Measurements from ENCODE around the gene GOLGA8S.
"Not testable (repeated sequence)": the region's sequence is repeated elsewhere in the genome, so short reads cannot be mapped to it uniquely, and the experiment has no call there.

Gene GOLGA8S, protein sequence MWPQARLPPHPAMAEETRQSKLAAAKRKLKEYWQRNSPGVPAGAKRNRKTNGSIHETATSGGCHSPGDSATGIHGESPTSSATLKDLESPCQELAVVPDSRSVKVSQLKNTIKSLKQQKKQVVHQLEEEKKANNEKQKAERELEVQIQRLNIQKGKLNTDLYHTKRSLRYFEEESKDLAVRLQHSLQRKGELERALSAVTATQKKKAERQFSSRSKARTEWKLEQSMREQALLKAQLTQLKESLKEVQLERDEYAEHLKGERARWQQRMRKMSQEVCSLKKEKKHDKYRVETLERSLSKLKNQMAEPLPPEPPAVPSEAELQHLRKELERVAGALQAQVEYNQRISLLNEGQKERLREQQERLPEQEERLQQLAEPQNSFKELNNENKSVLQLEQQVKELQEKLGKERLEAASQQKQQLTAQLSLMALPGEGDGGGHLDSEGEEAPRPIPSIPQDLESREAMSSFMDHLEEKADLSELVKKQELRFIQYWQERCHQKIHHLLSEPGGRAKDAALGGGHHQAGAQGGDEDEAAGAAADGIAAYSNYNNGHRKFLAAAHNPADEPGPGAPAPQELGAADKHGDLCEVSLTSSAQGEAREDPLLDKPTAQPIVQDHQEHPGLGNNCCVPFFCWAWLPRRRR

DNA sequence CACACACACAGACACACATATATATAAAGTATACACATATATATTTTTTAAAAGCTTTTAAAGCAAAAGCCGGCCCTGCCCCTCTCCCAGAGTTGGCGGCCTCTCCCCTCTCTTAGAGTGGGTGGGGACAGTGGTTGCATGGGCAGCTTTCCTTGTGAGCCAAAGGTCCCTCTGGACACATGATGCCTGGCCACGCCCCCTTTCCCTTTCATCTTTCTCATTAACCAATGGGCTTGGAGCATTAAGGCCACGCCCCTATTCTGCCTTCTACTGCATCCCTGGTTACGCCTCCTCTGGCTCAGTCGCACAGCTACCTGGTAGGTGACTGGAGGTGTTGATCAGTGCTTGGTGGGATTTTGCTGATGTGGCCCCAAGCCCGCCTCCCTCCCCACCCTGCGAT is at the start of gene GOLGA8S:
GOLGA8S (plus strand) TSS at position 301 of the 400 bp plus-strand sequence; CDS start at position 363, 62 bp downstream.
- DNase-seq (ENCODE audit: low read depth in 4 of 4, low spot score in 1 of 4), result not testable (repeated sequence)

DNA sequence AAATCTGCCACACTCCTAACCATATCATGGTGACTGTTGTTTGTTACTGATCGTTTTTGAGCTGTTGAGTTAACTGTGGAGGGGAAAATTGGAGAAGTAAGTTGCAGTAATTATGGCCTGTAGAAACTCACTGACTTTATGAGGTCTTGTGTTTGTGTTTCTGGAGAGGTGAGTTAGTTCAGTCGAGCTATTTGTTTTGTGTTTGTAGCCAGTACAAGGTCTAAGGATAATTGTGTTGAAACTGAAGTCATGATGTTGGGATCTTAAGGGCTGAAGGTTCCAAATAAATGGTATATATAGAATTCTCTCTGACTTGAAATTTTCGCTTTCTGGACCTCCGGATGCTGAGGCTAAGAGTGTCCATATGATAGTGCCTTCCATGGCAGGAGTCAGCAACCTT is 49.7 kb upstream of the GOLGA8S start:
- DNase-seq (ENCODE audit: low read depth in 4 of 4, low spot score in 1 of 4), result not testable (repeated sequence)

DNA sequence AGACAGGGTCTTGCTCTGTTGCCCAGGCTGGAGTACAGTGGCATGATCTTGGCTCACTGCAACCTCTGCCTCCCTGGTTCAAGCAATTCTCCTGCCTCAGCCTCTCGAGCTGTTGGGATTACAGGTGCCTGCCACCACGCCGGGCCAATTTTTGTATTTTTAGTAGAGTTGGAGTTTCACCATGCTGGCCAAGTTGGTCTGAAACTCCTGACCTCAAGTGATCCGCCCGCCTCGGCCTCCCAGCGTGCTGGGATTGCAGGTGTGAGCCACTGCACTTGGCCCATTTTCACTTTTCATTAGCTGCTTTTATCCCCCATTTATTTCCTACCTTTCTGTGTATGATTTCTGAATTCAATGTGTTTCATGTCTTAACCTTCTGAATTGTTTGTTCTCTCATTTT is 48.6 kb upstream of the GOLGA8S start:
- DNase-seq (ENCODE audit: low read depth in 4 of 4, low spot score in 1 of 4), result not testable (repeated sequence)

DNA sequence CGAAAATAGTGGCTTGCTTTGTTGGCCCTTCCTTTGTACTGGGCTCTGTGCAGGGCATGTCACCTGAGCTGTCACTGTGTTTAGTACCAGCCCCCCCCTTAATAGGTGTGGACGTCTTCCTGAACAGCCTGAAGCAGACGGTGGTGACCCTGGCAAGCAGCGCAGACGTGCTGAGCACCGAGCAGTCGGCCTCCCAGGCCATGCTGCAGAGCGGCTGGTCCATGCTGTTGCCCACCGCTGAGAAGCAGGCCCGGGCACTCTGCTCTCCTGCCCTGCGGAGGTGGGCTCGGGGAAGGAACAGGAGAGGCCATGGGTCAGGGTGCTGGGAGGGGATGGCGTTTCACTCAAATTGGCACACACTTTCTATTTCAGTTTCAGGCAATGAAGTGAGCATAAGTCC is 43.3 kb upstream of the GOLGA8S start:
- not testable (repeated sequence) for DNase-seq (ENCODE audit: low read depth in 4 of 4, low spot score in 1 of 4)

DNA sequence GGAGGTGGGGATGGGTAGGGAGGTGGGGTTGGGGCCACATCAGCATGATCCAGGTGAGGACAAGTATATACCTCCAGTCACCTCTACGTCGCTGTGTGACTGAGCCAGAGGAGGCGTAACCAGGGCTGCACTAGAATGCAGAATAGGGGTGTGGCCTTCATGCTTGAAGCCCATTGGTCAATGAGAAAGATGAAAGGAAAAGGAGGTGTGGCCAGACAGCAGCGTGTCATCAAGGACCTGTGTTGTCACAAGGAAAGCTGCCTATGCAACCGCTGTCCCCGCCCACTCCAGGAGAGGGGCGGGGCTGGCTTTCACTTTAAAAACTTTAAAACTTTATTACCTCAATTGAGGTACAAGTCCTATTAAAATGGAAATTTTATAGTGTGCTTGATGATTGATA is 20.5 kb upstream of the GOLGA8S start, which contains the start of gene GOLGA6L26:
GOLGA6L26 (minus strand) TSS at position 101 of the 400 bp plus-strand sequence; CDS start at position 40, 61 bp downstream.
- not testable (repeated sequence) for DNase-seq (ENCODE audit: low read depth in 4 of 4, low spot score in 1 of 4)

DNA sequence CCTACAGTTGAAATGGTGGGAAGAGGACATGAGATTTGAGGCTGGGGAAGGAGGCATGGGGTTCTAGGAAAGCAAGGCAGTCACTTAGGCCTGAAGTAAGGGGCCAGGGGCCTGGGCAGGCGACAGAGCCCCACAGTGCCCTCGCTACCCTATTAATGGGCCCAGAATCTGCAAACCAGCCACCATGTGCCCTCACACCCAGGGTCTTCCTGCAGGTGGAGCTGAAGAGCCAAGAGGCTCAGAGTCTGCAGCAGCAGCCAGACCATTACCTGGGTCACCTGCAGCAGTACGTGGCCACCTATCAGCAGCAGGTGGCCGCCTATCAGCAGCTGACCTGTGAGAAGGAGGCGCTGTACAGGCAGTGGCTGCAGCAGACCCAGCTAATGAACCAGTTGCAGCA is 8.1 kb downstream of the GOLGA8S start:
- not testable (repeated sequence) for DNase-seq (ENCODE audit: low read depth in 4 of 4, low spot score in 1 of 4)

DNA sequence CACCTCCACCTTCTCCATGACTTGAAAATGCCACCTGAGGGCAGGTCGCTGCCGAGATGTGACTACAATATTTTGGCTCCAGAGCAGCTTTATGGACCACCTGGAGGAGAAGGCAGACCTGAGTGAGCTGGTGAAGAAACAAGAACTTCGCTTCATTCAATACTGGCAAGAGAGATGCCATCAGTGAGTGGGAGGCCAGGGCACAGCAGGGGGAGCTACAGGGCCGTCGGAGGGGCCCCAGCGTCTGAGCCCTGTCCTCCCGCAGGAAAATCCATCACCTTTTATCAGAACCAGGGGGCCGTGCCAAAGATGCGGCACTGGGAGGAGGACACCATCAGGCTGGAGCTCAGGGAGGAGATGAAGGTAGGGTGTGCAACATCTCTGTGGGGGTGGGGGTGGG is 9.7 kb downstream of the GOLGA8S start:
- not testable (repeated sequence) for DNase-seq (ENCODE audit: low read depth in 4 of 4, low spot score in 1 of 4)

DNA sequence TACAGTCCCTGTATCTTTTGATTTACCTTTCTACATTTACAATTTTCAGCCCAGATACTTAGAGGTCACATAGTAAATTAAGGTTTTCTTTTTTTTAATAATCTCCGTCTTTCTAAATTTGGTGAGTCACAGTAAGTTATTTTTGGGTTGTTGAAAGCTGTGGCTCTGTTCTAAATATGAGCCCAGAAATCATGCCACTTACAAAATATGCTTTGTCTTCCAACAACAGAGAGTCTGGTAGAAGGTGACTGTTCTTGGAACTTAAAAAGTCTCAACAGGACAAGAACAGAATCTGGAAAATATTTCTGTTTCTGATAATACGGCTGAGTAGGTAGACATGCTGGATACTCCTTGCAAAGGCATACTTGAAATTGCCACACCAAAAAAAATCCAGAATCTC is 16.0 kb downstream of the GOLGA8S start:
- DNase-seq (ENCODE audit: low read depth in 4 of 4, low spot score in 1 of 4), result no peak

DNA sequence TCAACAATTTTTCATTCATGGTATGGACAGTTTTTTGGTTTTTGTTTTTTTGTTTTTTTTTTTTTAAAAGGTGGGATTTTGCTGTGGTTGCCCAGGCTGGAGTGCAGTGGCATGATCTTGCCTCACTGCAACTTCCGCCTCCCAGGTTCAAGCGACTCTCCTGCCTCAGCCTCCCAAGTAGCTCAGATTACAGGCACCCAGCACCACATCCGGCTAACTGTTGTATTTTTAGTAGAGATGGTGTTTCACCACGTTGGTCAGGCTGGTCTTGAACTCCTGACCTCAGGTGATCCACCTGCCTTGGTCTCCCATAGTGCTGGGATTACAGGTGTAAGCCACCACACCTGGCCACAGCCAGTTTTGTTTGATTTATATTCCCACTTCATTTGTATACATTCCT is 16.6 kb downstream of the GOLGA8S start:
- DNase-seq (ENCODE audit: low read depth in 4 of 4, low spot score in 1 of 4), result not testable (repeated sequence)

DNA sequence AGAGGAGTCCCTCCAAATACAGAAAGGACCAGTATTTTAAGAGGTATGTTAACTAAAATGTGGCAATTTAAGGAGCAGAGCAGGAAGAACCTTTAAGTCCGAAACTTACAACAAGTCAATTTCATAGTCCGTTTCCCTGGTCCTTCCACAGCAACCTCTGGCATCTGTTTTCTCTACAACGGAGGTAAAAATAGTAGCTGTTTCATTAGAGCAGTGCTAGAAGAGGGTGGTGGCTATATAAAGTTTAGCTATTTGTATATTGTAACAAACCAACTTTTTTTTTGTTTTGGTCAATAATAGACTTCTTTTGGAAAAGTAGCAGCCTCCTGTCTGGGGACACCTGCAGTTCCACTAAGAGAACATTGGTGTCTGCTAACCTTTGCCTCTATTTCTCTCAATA is 17.3 kb downstream of the GOLGA8S start:
- DNase-seq (ENCODE audit: low read depth in 4 of 4, low spot score in 1 of 4), result not testable (repeated sequence)

DNA sequence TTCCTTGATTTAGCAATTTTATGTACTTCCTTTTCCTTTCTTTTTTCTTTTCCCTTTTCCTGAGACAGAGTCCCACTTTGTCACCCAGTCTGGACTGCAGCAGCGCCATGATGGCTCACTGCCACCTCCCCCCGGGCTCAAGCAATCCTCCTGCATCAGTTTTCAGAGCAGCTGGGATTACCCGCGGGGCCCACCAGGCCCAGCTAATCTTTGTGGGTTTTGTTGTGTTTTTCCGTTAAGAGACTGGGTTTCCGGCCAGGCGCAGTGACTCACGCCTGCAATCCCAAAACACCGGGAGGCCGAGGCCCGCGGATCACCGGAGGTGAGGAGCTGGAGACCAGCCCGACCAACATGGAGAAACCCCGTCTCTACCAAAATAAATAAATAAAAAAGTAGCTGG is 17.7 kb downstream of the GOLGA8S start:
- DNase-seq (ENCODE audit: low read depth in 4 of 4, low spot score in 1 of 4), result no peak

DNA sequence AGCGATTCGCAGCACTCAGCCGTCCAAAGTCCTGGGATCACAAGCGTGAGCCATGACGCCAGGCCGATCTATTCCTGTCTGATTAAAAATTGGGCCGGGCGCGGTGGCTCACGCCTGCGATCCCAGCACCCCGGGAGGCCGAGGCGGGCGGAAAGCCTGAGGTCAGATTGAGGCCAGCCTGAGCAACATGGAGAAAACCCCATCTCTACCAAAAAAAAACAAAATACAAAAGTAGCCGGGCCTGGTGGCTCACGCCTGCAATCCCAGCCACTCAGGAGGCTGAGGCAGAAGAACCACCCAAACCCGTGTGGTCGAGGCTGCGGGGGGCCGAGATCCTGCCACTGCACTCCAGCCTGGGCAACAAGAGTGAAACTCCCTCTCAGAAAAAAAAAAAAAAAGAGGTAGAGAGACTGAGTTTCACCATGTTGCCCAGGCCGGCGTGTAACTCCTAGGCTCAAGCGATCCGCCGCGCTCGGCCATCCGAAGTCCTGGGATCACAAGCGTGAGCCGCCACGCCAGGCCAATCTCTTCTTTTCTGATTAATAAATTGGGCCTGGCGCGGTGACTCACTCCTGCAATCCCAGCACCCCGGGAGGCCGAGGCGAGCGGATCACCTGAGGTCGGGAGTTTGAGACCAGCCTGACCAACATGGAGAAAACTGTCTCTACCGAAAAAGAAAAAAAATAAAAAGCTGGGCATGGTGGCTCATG is 18.5 kb downstream of the GOLGA8S start:
- DNase-seq (ENCODE audit: low read depth in 4 of 4, low spot score in 1 of 4), result not testable (repeated sequence)

DNA sequence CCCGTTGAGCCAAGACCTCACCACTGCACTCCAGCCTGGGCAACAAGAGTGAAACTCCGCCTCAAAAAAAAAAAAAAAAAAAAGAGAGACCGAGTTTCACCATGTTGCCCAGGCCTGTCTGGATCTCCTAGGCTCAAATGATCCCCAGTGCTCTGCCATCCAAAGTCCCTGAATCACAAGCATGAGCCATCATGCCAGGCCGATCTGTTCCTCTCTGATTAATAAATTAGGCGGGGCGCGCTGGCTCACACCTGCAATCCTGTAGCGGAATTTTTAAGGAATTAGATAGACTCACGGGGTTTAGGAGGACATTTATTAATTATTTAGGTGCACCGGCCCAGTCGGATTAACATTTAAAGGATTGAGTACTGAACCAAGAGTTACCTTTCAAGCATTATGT is 19.7 kb downstream of the GOLGA8S start:
- DNase-seq (ENCODE audit: low read depth in 4 of 4, low spot score in 1 of 4), result not testable (repeated sequence)

DNA sequence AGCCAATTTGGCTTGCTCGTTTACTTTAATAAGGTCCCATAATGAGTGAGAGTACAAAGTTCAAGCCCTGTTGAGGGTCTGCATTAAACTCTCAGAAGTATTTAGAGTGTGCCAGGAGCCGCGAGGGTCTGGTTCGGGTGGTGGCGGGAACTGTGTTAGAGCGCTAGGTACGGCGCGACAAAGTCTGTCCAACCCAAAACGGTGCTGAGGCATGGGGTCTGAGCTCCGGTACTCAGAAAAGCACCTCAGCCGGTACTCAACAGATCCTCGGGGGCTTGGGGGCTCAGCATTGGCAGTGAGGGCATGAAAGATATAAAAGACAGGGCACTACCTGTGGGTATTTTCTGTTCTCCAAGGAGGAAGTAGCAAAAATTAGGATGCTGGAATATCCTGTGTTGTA is 24.4 kb downstream of the GOLGA8S start:
- DNase-seq (ENCODE audit: low read depth in 4 of 4, low spot score in 1 of 4), result not testable (repeated sequence)

DNA sequence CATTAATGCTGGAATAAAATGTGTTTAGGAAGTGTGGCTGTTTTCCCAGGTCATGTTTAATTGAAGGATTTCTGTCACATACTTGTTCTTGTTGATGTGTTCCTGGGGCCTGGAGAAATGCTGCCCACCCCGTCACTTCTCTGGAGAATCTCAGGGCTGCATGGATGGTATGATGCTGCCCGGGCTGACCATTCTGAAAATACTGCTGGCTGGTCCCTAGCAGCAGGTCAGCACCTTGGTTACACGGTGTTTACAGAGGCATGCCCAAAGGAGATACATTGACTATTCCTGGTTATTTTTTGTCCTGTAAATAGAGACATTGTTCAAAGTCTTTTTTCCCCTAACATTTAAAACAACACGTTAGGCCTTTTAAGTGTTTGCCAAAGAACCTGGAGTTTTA is 26.2 kb downstream of the GOLGA8S start:
- not testable (repeated sequence) for DNase-seq (ENCODE audit: low read depth in 4 of 4, low spot score in 1 of 4)

DNA sequence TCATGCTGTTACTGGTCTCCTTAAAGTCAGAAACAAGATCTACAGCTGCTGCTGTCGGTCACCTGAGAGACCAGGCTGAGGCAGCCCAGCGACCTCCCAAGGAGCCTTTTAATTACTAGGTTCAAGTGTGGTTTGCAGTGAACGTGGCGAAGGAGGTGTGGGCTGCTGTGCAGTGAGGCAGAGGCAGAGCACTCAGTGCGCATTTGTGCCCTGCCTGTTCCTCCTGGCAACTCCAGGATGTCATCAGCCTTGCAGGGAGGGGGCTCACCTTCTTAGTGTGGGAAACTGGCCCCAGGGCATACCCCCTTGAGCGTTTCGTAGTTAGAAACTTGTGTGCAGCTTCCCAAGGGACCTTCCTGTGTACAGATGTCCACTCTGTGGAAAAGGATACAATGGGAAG is 26.6 kb downstream of the GOLGA8S start:
- DNase-seq (ENCODE audit: low read depth in 4 of 4, low spot score in 1 of 4), result not testable (repeated sequence)

DNA sequence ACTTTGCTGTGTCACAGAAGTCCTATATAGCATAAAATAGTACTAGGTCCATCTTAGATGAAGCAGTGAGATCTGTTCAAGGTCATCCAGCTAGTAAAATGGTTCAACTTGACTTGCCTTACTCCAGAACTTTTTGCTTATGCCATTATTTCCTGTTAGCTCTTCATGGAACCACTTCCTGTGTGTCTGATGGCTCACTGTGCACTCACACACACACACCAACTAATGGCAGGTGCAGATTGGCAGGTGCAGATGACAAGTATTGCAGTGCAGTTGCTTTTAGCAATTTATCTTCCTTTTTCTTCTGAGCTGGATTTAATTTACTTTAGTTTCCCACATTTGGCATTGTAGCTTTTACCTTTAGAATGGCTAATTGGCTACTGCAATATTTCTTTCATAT is 29.8 kb downstream of the GOLGA8S start:
- DNase-seq (ENCODE audit: low read depth in 4 of 4, low spot score in 1 of 4), result no peak

DNA sequence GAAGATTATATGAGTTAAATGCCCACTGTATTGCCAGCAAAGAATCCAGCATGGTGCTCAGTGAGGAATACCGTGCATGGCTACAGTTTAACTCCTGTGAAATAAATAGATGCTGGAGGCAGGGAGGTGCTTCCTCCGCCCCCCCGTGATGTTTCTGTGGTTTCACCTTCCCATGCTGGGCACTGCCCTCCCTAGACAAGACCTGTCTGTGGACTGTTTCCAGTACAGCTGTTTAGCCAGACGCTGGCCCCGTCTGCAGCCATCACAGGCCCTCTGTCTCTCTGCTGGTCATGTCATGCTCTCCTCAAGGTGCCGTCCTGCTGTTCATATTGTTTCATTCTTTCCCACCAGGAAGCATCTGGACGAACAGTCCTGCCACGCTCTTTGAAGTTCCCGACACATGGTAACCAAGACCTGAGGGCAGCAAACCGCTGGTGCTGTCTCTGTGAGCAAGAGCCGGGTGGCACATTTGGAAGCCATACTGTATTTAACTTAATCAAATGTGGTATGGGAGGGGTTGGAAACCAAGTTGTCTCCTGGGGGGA is 31.4 kb downstream of the GOLGA8S start:
- DNase-seq (ENCODE audit: low read depth in 4 of 4, low spot score in 1 of 4), result no peak

DNA sequence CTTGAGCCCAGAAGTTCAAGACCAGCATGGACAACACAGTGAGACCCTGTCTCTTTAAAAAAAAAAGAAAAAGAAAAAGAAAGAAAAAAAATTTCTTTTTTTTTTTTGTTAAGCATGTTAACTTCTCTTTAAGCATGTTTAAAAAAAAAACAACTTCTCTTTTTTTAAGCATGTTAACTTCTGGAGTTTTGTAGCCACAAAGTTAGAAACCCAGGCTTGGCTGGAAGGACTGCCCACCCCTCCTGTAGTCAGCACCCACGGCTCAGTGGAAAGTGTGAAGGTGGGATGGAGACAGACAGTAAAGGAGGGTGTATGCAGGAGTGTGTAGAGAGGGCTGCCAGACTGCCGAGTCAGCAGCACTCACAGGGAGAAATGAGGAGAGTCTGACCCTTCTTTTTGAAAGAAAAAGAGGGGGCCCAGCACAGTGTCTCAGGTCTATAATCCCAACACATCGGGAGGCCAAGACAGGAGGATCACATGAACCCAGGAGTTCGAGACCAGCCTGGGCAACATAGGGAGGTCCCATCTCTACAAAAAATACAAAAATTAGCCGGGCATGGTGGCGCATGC is 33.2 kb downstream of the GOLGA8S start:
- no peak for DNase-seq (ENCODE audit: low read depth in 4 of 4, low spot score in 1 of 4)

DNA sequence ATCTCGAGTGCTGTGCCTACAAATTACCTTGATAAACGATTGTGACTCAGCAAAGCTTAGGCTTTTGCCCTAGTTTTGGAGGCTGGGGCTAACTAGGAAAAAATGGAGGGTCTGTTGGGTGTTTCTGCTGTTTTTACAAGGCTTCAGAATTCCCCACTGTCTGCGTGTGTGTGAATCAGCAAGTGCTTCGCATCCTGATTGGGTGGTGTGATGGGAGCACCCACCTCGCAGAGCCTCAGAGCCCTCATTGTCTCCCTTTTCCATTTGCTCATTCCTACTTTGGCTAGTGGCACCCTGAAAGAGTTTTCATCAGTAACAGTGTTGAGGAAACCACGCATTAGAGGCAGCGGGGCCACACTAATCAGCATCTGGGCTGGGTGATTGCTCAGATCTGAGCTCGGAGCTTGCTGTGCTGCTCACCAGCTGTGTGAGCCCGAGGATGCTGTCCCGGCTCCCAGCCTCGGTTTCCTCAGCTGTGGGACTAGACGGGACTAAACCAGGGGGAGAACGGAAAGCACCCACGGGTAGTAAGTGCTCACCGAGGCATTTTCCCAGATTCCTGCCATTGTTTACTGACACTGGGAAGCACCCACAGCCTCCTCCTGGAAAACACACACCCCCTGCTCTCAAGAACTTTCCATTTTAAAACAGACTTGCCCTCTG is 40.6 kb downstream of the GOLGA8S start:
- no peak for DNase-seq (ENCODE audit: low read depth in 4 of 4, low spot score in 1 of 4)

DNA sequence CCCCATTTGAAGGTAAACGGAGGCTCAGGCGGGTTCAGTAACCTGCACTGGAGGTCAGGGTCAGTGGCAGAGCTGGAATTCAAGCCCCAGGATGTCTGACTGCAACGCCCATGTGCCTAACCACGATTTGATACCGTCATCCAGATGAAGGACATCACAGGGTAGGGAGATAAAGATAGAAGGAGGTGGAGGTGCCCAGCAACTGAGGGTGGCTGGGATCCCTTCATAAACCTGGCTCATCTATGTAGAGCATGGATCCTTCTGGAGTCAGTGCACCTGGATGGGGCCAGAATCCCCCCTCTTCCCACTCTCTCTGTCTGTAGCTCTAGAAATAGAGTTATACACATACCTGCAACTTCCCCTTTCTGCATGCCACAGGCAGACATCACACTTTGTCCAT is 41.3 kb downstream of the GOLGA8S start:
- no peak for DNase-seq (ENCODE audit: low read depth in 4 of 4, low spot score in 1 of 4)

Measured in stimulated activated CD4-positive, alpha-beta T cell treated with anti-CD3 and anti-CD28 coated beads, Interleukin-1b, Interleukin-23, amount 100 ng/mL, for 24 hours (primary cell).